A549 (cell line): ENCODE results near the gene ADCY6. TPM values are rescaled to one million over a fixed set of nuclear protein-coding genes. Genes with fewer than 3 reads are reported as not detected.
A peak's percentile ranks its signal among the peaks of the same experiment; 100 is the strongest.

Source experiments
- ATAC-seq, 2 experiments: fragments of 200-7000 bp in 1 of 2; fragments of >200 bp in 1 of 2; cut with Nextera tagmentation in 1 of 2; cut with Tn5 transposase in 1 of 2; 3 replicates each; pipeline versions ENCODE4 v1.8.0 to v1.9.1; 2018 to 2020; ENCODE audit warnings: mild to moderate bottlenecking in 1 of 2, moderate library complexity in 1 of 2
- CTCF ChIA-PET: fragments of 300-600 bp; sonication (Branson Sonifier 250); formaldehyde crosslinking; extraction: SDS; loops from one replicate; lab custom pipeline; 2021; ENCODE audit warnings: antibody characterized with exemption, inconsistent platforms; lab: Yijun Ruan, JAX
- POLR2A ChIA-PET: fragments of 350-600 bp; formaldehyde crosslinking; extraction: SDS; loops from one replicate; lab custom pipeline; 2021; ENCODE audit warnings: antibody characterized with exemption, inconsistent platforms; lab: Yijun Ruan, JAX
- DNase-seq, 2 experiments: peaks; one replicate each; pipeline versions ENCODE4 v3.0.0 to v3.0.0-alpha.2; 2011 to 2016; ENCODE audit warnings: low read depth in 1 of 2, low spot score in 1 of 2
- FAIRE-seq: peaks from 2 replicates; lab custom pipeline; 2011; peaks lifted over from hg19 to GRCh38; lab: Jason Lieb, UNC
- H3K27ac ChIP-seq, 2 experiments: fragments of >200 bp; sonication (Bioruptor Twin); formaldehyde crosslinking; 3 replicates each; pipeline ENCODE4 v1.5.1; 2016 to 2017
- H3K4me1 ChIP-seq: fragments of >200 bp; sonication (Bioruptor Twin); formaldehyde crosslinking; 3 replicates; pipeline ENCODE4 v1.6.1; 2016
- H3K4me2 ChIP-seq: fragments of >200 bp; sonication (Bioruptor Twin); formaldehyde crosslinking; 3 replicates; pipeline ENCODE4 v1.6.1; 2016
- H3K4me3 ChIP-seq: fragments of >200 bp; sonication (Bioruptor Twin); formaldehyde crosslinking; 3 replicates; pipeline ENCODE4 v1.5.1; 2016
- H3K9me3 ChIP-seq: fragments of >200 bp; sonication (Bioruptor Twin); formaldehyde crosslinking; 3 replicates; pipeline ENCODE4 v1.6.1; 2016
- EHF ChIP-seq: fragments of 250-450 bp; sonication (Bioruptor Pico); IDR thresholded peaks from 2 replicates; pipeline ENCODE4 v1.5.0; 2020; ENCODE audit warnings: mild to moderate bottlenecking
- FOSB ChIP-seq: fragments of 250-450 bp; sonication (Bioruptor Pico); IDR thresholded peaks from 2 replicates; pipeline ENCODE4 v1.5.0; 2020; ENCODE audit warnings: mild to moderate bottlenecking, moderate library complexity
- FOXS1 ChIP-seq: fragments of 250-450 bp; sonication (Bioruptor Pico); IDR thresholded peaks from 2 replicates; pipeline ENCODE4 v1.5.0; 2020; ENCODE audit warnings: mild to moderate bottlenecking, moderate library complexity
- HDAC2 ChIP-seq: fragments of 200-600 bp; sonication (generic); IDR thresholded peaks from 2 replicates; pipeline ENCODE4 v1.6.1; 2016
- HEYL ChIP-seq: fragments of 250-450 bp; sonication (Bioruptor Pico); IDR thresholded peaks from 2 replicates; pipeline ENCODE4 v1.8.0; 2021; ENCODE audit warnings: mild to moderate bottlenecking, moderate library complexity
- HOXB13 ChIP-seq: fragments of 250-450 bp; sonication (Bioruptor Pico); IDR thresholded peaks from 2 replicates; pipeline ENCODE4 v1.5.0; 2020; ENCODE audit warnings: low read depth, mild to moderate bottlenecking, moderate library complexity
- HOXB5 ChIP-seq: fragments of 250-450 bp; sonication (Bioruptor Pico); IDR thresholded peaks from 2 replicates; pipeline ENCODE4 v1.5.0; 2020; ENCODE audit warnings: mild to moderate bottlenecking, moderate library complexity
- KDM5A ChIP-seq: fragments of 200-600 bp; sonication (generic); IDR thresholded peaks from 2 replicates; pipeline ENCODE4 v1.6.1; 2016; ENCODE audit warnings: antibody characterized with exemption, mild to moderate bottlenecking
- NPAS2 ChIP-seq: fragments of 250-450 bp; sonication (Bioruptor Pico); IDR thresholded peaks from 2 replicates; pipeline ENCODE4 v1.8.0; 2022; ENCODE audit warnings: mild to moderate bottlenecking, moderate library complexity, borderline replicate concordance
- PHF8 ChIP-seq: fragments of 200-600 bp; sonication (generic); IDR thresholded peaks from 2 replicates; pipeline ENCODE4 v1.6.1; 2016; ENCODE audit warnings: low read depth, mild to moderate bottlenecking, antibody characterized with exemption, moderate library complexity, borderline replicate concordance
- RFX5 ChIP-seq: fragments of 450-650 bp; IDR thresholded peaks from 2 replicates; pipeline ENCODE4 v1.7.1; 2014; ENCODE audit warnings: antibody characterized with exemption, mild to moderate bottlenecking, moderate library complexity
- RNF2 ChIP-seq: fragments of 200-600 bp; sonication (generic); IDR thresholded peaks from 2 replicates; pipeline ENCODE4 v1.6.1; 2016; ENCODE audit warnings: low read depth, mild to moderate bottlenecking, antibody characterized with exemption, moderate library complexity, borderline replicate concordance
- SMC3 ChIP-seq: fragments of >200 bp; sonication (Bioruptor Twin); formaldehyde crosslinking; IDR thresholded peaks from 3 replicates; pipeline ENCODE4 v1.6.1; 2018; ENCODE audit warnings: inconsistent platforms
- SREBF2 ChIP-seq: fragments of 450-650 bp; IDR thresholded peaks from 2 replicates; pipeline ENCODE4 v1.6.1; 2014; ENCODE audit warnings: mild to moderate bottlenecking, moderate library complexity
- TP53 ChIP-seq: fragments of 250-450 bp; sonication (Bioruptor Pico); IDR thresholded peaks from 2 replicates; pipeline ENCODE4 v1.5.0; 2021; ENCODE audit warnings: mild to moderate bottlenecking, moderate library complexity
- WGBS: methylation state at CpG from one replicate; pipeline ENCODE4 v1.1.6; 2017; ENCODE audit errors: missing lambda C conversion rate; 5-methylcytosine and 5-hydroxymethylcytosine counted together
- polyA plus RNA-seq, 4 experiments: library from polyadenylated mRNA; depleted of rRNA in 3 of 4; stranded (reverse); fragments of >200 nt; fragmentation: RNase III in 1 of 4; extraction: RNeasy Plus Mini Kit Qiagen cat#74134 plus additional on column Dnase treatment in 1 of 4; gene quantifications; 2 replicates in 3 of 4; 3 replicates in 1 of 4; pipeline ENCODE4 v1.2.3, GENCODE V29; 2011 to 2017
- TF ChIP-seq, protein P1 (sequence below): fragments of 250-450 bp; sonication (Bioruptor Pico); IDR thresholded peaks from 2 replicates; pipeline ENCODE4 v1.5.0; 2021; ENCODE audit warnings: mild to moderate bottlenecking, moderate library complexity, borderline replicate concordance
- TF ChIP-seq, protein P2 (sequence below): fragments of >200 bp; sonication (Bioruptor Twin); formaldehyde crosslinking; IDR thresholded peaks from 3 replicates; pipeline ENCODE4 v1.5.1; 2016
- TF ChIP-seq, protein P3 (sequence below): IDR thresholded peaks from 2 replicates; pipeline ENCODE4 v1.6.1; 2012; ENCODE audit warnings: low read depth, borderline replicate concordance
- TF ChIP-seq, protein P4 (sequence below): IDR thresholded peaks from 2 replicates; pipeline ENCODE4 v1.6.1; 2012

ADCY6 gene
- polyA plus RNA-seq, 2 of the 4 experiments (the other 2 are of a cell fraction) = 16.3 to 20.8 TPM

DNA sequence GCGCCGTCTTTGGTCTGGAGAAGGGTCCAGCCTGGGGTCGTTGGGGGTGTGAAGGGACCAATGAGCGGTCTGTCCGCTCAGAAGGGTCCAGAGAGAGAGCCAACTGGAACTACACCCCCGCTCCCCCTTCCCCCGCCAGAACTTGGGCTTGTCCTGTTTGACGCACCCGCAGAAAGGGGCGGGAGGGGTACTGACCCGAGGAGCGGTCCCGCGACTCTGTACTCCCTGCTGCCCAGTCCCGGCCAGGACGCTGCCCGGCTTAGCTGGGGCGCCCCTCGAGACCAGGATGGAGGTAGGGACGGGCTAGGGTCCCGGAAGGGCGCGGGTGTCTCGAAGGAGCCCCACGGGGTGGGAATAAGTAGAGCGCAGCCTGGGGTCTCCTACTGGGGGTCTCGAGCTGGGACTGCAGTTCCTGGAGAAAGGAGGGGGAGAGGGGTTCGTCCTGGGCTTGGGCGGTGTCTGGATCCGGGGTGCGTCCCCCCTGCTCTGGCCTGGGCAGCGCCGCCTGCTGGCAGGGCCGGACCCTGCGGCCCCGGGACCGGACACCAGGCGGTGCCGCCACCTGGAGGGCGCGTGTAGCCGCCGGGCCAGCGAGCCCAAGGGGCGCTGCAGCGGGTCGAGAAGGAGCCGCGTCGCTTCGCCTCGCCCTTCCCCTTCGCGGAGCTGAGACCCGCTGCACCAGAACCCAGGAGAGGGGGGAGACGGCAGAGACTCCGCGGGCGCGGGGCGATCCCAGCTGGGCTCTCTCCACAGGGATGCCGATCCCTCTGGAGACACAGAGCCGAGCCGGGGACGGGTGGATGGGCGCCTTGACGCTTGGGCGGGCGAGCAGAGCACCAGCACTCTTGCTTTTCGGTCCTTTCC lies 25.6 kb upstream of the ADCY6 start (continued):
- no peak for TF ChIP-seq HEYL (CRISPR knock-in tag)
- TF ChIP-seq, all 56 proteins: peak for 13

DNA sequence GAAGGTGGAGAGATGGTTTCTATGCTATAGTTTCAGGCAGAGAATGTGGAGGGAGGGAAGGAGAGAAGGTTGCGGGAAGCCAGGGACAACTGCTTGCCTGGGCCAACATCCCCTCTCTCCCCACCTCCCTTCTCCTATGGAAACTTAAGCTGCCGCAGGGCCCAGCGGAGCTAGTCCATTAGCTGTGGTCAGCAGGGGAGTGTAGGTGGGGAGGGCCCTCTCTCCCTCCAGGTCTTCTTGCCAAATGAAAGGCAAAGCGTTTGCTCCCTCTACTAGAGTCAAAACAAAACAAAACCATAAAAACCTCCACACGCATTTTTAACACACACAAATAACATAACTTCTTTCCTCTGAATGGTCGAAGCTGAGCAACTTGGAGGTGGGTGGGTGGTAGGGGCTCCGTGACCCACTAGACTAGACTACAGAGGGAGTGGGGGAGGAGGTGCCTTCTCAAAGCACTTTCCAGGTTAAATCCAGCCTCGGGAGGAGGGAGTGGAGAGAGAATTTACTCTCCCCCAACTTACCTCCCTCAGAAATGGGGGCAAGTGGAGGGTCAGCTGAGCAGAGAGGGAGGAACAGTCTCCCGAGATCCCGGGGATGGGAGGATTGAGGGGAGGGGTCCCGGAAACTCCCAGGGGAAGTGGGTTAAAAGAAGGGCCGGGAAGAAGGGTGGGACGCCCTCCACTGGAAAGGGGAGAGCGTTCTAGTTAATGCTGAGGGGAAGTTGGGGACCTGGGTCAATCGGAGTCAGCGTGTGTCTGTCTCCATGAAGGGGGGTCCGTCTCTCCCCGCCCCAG lies 24.8 kb upstream of the ADCY6 start:
- peak overlapping the region; percentile 93 to 95 for H3K27ac ChIP-seq
- peaks cover 48% of the 10 kb centered on the region for H3K4me1 ChIP-seq

DNA sequence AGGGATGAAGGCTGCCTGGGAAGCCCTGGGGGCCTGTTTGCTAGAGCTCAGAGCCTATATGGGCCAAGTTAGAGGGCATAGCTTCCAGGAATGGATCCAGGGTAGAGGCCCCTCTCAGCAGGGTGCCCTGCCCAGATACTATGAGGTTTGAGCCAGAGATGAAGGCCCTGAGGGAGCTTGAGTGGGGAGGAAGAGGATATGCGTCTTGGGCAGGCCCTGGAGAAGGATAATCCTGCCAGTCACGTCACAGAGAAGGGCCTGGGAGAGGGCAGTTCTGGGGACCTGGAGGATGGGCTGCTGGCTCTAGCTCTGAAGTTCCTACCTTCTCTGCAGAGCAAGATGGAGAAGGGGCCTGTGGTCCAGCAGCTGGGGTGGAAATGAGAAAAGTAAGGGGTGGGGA lies 23.5 kb upstream of the ADCY6 start:
- POLR2A ChIA-PET = no interaction called here
- Histone ChIP-seq H3K9me3 (no peaks in the 10 kb centered on the region), H3K4me1 (peaks cover 44% of the 10 kb centered on the region), H3K27ac (peak overlapping the region in 1 of 2 experiments; percentile 78; a peak in 3 of 6 replicates), H3K4me2 (0 out of 3 replicates have a peak overlapping the region, but pooled peaks have one; percentile 59), H3K4me3 (no peak overlapping the region)
- CTCF ChIA-PET = interaction anchor here (0.7 to 12.6 kb wide), 8 partner anchors 15 to 296 kb away, joined by 3 to 230 read pairs (median 6); partner anchors contain the start of gene ADCY6
- no peak for DNase-seq
- FAIRE-seq = no peak
- TF ChIP-seq EHF (CRISPR knock-in tag) = no peak
- no peak for TF ChIP-seq KDM5A
- no peak for TF ChIP-seq PHF8
- TF ChIP-seq, protein P1, sequence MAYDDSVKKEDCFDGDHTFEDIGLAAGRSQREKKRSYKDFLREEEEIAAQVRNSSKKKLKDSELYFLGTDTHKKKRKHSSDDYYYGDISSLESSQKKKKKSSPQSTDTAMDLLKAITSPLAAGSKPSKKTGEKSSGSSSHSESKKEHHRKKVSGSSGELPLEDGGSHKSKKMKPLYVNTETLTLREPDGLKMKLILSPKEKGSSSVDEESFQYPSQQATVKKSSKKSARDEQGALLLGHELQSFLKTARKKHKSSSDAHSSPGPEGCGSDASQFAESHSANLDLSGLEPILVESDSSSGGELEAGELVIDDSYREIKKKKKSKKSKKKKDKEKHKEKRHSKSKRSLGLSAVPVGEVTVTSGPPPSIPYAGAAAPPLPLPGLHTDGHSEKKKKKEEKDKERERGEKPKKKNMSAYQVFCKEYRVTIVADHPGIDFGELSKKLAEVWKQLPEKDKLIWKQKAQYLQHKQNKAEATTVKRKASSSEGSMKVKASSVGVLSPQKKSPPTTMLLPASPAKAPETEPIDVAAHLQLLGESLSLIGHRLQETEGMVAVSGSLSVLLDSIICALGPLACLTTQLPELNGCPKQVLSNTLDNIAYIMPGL = no peak
- no peak for TF ChIP-seq SREBF2
- TF ChIP-seq SMC3 = no peak
- no peak for TF ChIP-seq RFX5
- TF ChIP-seq HOXB13 (CRISPR knock-in tag) = no peak
- no peak for TF ChIP-seq NPAS2 (CRISPR knock-in tag)
- TF ChIP-seq FOXS1 = no peak
- TF ChIP-seq, protein P2, sequence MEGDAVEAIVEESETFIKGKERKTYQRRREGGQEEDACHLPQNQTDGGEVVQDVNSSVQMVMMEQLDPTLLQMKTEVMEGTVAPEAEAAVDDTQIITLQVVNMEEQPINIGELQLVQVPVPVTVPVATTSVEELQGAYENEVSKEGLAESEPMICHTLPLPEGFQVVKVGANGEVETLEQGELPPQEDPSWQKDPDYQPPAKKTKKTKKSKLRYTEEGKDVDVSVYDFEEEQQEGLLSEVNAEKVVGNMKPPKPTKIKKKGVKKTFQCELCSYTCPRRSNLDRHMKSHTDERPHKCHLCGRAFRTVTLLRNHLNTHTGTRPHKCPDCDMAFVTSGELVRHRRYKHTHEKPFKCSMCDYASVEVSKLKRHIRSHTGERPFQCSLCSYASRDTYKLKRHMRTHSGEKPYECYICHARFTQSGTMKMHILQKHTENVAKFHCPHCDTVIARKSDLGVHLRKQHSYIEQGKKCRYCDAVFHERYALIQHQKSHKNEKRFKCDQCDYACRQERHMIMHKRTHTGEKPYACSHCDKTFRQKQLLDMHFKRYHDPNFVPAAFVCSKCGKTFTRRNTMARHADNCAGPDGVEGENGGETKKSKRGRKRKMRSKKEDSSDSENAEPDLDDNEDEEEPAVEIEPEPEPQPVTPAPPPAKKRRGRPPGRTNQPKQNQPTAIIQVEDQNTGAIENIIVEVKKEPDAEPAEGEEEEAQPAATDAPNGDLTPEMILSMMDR = no peak
- no peak for ATAC-seq
- 80% methylated on average over 2 of the region's 2 CpGs for WGBS

More for the DNA sequence above, 24.8 kb upstream of the ADCY6 start:
- Histone ChIP-seq H3K4me3 (peak overlapping the region; percentile 81), H3K4me2 (peak overlapping the region; percentile 91), H3K9me3 (no peaks in the 10 kb centered on the region)
- FAIRE-seq (no peak), ATAC-seq (peak in 1 of 2 experiments; percentile 1; a peak in 2 of 6 replicates), DNase-seq (no peak)
- 41% methylated on average over 18 of the region's 18 CpGs for WGBS
- POLR2A ChIA-PET = no interaction called here
- CTCF ChIA-PET = interaction anchor here (0.8 to 12.6 kb wide), 42 partner anchors 16 to 179 kb away, joined by 3 to 230 read pairs (median 6); partner anchors contain the start of genes ADCY6, DDX23, KANSL2 and WNT1
- TF ChIP-seq HDAC2 = no peak
- no peak for TF ChIP-seq TP53 (CRISPR knock-in tag)
- no peak for TF ChIP-seq HOXB5 (CRISPR knock-in tag)
- TF ChIP-seq, protein P3, sequence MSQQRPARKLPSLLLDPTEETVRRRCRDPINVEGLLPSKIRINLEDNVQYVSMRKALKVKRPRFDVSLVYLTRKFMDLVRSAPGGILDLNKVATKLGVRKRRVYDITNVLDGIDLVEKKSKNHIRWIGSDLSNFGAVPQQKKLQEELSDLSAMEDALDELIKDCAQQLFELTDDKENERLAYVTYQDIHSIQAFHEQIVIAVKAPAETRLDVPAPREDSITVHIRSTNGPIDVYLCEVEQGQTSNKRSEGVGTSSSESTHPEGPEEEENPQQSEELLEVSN = no peak
- TF ChIP-seq, protein P4, sequence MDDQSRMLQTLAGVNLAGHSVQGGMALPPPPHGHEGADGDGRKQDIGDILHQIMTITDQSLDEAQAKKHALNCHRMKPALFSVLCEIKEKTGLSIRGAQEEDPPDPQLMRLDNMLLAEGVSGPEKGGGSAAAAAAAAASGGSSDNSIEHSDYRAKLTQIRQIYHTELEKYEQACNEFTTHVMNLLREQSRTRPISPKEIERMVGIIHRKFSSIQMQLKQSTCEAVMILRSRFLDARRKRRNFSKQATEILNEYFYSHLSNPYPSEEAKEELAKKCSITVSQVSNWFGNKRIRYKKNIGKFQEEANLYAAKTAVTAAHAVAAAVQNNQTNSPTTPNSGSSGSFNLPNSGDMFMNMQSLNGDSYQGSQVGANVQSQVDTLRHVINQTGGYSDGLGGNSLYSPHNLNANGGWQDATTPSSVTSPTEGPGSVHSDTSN = no peak
- TF ChIP-seq RNF2 = no peak
- no peak for TF ChIP-seq HOXB13 (CRISPR knock-in tag)
- no peak for TF ChIP-seq FOSB (CRISPR knock-in tag)
- TF ChIP-seq, protein P2 = no peak
